K562 (cell line): ENCODE results near the gene LOXL3. TPM values are rescaled to one million over a fixed set of nuclear protein-coding genes. Genes with fewer than 3 reads are reported as not detected.

Source experiments
- BCL6 ChIP-seq: fragments of 250-450 bp; sonication (Bioruptor Pico); IDR thresholded peaks from 2 replicates; pipeline ENCODE4 v1.4.0; 2020
- BDP1 ChIP-seq: IDR thresholded peaks from 3 replicates; pipeline ENCODE4 v1.6.1; 2011; ENCODE audit not compliant: insufficient read length, insufficient read depth
- CREB3L1 ChIP-seq: fragments of 450-650 bp; IDR thresholded peaks from 2 replicates; pipeline ENCODE4 v1.6.1; 2014; ENCODE audit warnings: low read depth, mild to moderate bottlenecking, moderate library complexity, borderline replicate concordance
- GATAD2B ChIP-seq: fragments of 450-650 bp; IDR thresholded peaks from 2 replicates; pipeline ENCODE4 v1.6.1; 2017; ENCODE audit warnings: mild to moderate bottlenecking, borderline replicate concordance
- KLF10 ChIP-seq: fragments of 250-450 bp; sonication (Bioruptor Pico); IDR thresholded peaks from 2 replicates; pipeline ENCODE4 v1.6.1; 2021; ENCODE audit warnings: matching md5 sums
- NCOR1 ChIP-seq: fragments of 450-650 bp; IDR thresholded peaks from 2 replicates; pipeline ENCODE4 v1.6.1; 2016; ENCODE audit warnings: mild to moderate bottlenecking, moderate library complexity
- PCBP2 ChIP-seq: fragments of 200-400 bp; formaldehyde crosslinking; IDR thresholded peaks from 2 replicates; pipeline ENCODE4 v1.6.1; 2018; ENCODE audit warnings: low read length, low read depth, mild to moderate bottlenecking, moderate library complexity; ENCODE audit not compliant: poor library complexity, severe bottlenecking
- PML ChIP-seq: IDR thresholded peaks from 2 replicates; pipeline ENCODE4 v1.6.1; 2012; ENCODE audit warnings: low read length, inconsistent platforms
- RB1 ChIP-seq: fragments of 450-650 bp; IDR thresholded peaks from 2 replicates; pipeline ENCODE4 v1.6.1; 2017; ENCODE audit warnings: low read depth, mild to moderate bottlenecking
- SAP30 ChIP-seq: fragments of 200-600 bp; sonication (generic); IDR thresholded peaks from 2 replicates; pipeline ENCODE4 v1.6.1; 2012; ENCODE audit warnings: borderline replicate concordance, low read depth, mild to moderate bottlenecking, moderate library complexity, low read length, control low read depth, inconsistent platforms; ENCODE audit not compliant: insufficient read depth, poor library complexity, severe bottlenecking
- ZBTB12 ChIP-seq: fragments of 250-450 bp; sonication (Bioruptor Pico); IDR thresholded peaks from 2 replicates; pipeline ENCODE4 v1.4.0; 2020
- ZBTB8A ChIP-seq: fragments of 450-650 bp; IDR thresholded peaks from 2 replicates; pipeline ENCODE4 v1.6.1; 2018; ENCODE audit warnings: mild to moderate bottlenecking, moderate library complexity; ENCODE audit not compliant: partially characterized antibody
- ZKSCAN1 ChIP-seq: fragments of 150-350 bp; IDR thresholded peaks from 2 replicates; pipeline ENCODE4 v1.6.1; 2016; ENCODE audit warnings: low read depth, low read length
- ZNF140 ChIP-seq: fragments of 250-450 bp; sonication (Bioruptor Pico); IDR thresholded peaks from 2 replicates; pipeline ENCODE4 v1.8.0; 2021; ENCODE audit warnings: moderate library complexity, mild to moderate bottlenecking, inconsistent platforms
- ZNF184 ChIP-seq: sonication (generic); formaldehyde crosslinking; IDR thresholded peaks from 2 replicates; pipeline ENCODE4 v1.5.0; 2020; ENCODE audit warnings: missing genetic modification reagents
- ZNF707 ChIP-seq: fragments of 250-450 bp; sonication (Bioruptor Pico); conservative IDR thresholded peaks from 2 replicates; pipeline ENCODE4 v1.8.0; 2022; ENCODE audit warnings: inconsistent platforms, mild to moderate bottlenecking, moderate library complexity
- ZNF740 ChIP-seq, 3 experiments: fragments of 200-800 bp in 1 of 3; sonication (Bioruptor generic) in 1 of 3; sonication (generic) in 1 of 3; formaldehyde crosslinking in 1 of 3; IDR thresholded peaks; 2 replicates each; pipeline versions ENCODE4 v1.6.1 to v1.8.0; 2016 to 2022; ENCODE audit warnings: mild to moderate bottlenecking in 2 of 3, missing compliant biosample characterization in 2 of 3, missing genetic modification characterization in 2 of 3, missing genetic modification reagents in 1 of 3
- polyA plus RNA-seq, 8 experiments: library from polyadenylated mRNA; depleted of rRNA in 4 of 8; stranded (reverse) in 5 of 8; unstranded in 3 of 8; fragments of >200 nt; fragmentation: Nextera tagmentation in 2 of 8; fragmentation: Illumina TruSeq in 1 of 8; extraction: Ambion mirVana in 2 of 8; extraction: Trizol in 1 of 8; gene quantifications; 2 replicates each; pipeline versions ENCODE4 v1.2.1 to v1.2.3, GENCODE V29; 2011 to 2014; ENCODE audit warnings: inconsistent platforms in 1 of 8, missing spikeins in 1 of 8
- total RNA-seq, 7 experiments: library from RNA; depleted of rRNA in 6 of 7; stranded (reverse); fragments of >200 nt in 6 of 7; fragmentation: Illumina TruSeq in 2 of 7; extraction: Trizol in 2 of 7; gene quantifications; 2 replicates each; pipeline versions ENCODE4 v1.2.1 to v1.2.3, GENCODE V29; 2011 to 2021; ENCODE audit warnings: low replicate concordance in 1 of 7
- TF ChIP-seq, protein P1 (sequence below), 2 experiments: fragments of 450-650 bp; conservative IDR thresholded peaks; 2 replicates each; pipeline ENCODE4 v1.6.1; 2017; ENCODE audit warnings: mild to moderate bottlenecking in 2 of 2, moderate library complexity in 2 of 2
- TF ChIP-seq, protein P2 (sequence below): sonication (generic); formaldehyde crosslinking; IDR thresholded peaks from 2 replicates; pipeline ENCODE4 v1.8.1; 2023; ENCODE audit warnings: mild to moderate bottlenecking, missing genetic modification reagents

The LOXL3 gene
- total and polyA plus RNA-seq, 9 of the 15 experiments (the other 6 are each of a cell fraction or from before 2014, with no cell fraction given), result 0.22 to 0.99 (median 0.31) TPM

DNA sequence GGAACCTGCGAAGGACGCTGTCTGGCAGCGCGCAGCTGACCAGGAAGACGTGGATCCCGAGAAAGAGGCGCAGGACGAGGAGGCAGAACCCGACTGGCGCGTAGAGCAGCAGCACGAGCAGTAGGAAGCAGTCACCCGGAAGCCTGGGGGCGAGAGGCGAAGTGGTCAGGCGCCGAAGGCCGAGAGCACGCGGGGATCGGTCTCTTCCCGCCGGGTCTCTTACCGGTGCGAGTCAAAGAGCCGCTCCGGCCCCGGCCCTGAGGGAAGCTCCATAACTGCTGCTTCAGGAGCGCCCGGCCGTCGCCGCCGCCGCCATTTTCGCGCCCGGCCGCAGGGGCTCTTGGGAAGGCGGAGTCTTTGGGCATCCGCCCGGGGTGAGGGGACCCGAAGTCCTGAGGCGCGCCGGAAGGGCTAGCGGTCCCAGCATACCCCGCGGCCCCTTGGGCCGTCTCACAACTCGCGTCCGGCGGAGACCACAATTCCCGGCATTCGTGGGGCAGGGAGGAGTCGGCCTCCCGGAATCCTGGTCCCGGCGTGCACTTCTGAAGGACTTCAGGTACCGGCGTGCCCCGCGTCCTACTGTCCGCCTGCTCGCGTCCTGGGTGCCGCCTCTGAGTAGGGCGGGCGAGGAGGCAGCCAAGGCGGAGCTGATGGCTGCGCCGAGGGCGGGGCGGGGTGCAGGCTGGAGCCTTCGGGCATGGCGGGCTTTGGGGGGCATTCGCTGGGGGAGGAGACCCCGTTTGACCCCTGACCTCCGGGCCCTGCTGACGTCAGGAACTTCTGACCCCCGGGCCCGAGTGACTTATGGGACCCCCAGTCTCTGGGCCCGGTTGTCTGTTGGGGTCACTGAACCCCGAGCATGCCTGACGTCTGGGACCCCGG, 24.1 kb downstream of the LOXL3 start, which contains the start of the genes AUP1 and HTRA2 (continued):
- peak; percentile 81 for TF ChIP-seq SAP30
- TF ChIP-seq, protein P1, sequence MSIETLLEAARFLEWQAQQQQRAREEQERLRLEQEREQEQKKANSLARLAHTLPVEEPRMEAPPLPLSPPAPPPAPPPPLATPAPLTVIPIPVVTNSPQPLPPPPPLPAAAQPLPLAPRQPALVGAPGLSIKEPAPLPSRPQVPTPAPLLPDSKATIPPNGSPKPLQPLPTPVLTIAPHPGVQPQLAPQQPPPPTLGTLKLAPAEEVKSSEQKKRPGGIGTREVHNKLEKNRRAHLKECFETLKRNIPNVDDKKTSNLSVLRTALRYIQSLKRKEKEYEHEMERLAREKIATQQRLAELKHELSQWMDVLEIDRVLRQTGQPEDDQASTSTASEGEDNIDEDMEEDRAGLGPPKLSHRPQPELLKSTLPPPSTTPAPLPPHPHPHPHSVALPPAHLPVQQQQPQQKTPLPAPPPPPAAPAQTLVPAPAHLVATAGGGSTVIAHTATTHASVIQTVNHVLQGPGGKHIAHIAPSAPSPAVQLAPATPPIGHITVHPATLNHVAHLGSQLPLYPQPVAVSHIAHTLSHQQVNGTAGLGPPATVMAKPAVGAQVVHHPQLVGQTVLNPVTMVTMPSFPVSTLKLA (conservative IDR thresholded peaks at IDR 0.05), result peak; percentile 52 to 80
- no peak for TF ChIP-seq KLF10 (CRISPR knock-in tag)
- TF ChIP-seq PML, result peak; percentile 81
- TF ChIP-seq CREB3L1, result peak; percentile 81
- TF ChIP-seq ZNF707 (CRISPR knock-in tag), result no peak
- TF ChIP-seq ZNF184 (CRISPR knock-in tag), result no peak
- TF ChIP-seq ZNF140, result no peak
- TF ChIP-seq GATAD2B, result no peak
- TF ChIP-seq ZBTB12, result peak; percentile 49
- no peak for TF ChIP-seq PCBP2
- TF ChIP-seq BCL6, result no peak
- TF ChIP-seq BDP1, result no peak
- TF ChIP-seq ZNF740 (CRISPR knock-in tag; IDR thresholded peaks at IDR 0.05), result no peak
- TF ChIP-seq ZNF740 (tag; IDR thresholded peaks at IDR 0.05), result no peak
- TF ChIP-seq RB1, result peak; percentile 87
- TF ChIP-seq ZBTB8A, result no peak
- TF ChIP-seq ZKSCAN1, result peak; percentile 52; the same call in 1 of the 2 replicates
- no peak for TF ChIP-seq NCOR1
- TF ChIP-seq, protein P2, sequence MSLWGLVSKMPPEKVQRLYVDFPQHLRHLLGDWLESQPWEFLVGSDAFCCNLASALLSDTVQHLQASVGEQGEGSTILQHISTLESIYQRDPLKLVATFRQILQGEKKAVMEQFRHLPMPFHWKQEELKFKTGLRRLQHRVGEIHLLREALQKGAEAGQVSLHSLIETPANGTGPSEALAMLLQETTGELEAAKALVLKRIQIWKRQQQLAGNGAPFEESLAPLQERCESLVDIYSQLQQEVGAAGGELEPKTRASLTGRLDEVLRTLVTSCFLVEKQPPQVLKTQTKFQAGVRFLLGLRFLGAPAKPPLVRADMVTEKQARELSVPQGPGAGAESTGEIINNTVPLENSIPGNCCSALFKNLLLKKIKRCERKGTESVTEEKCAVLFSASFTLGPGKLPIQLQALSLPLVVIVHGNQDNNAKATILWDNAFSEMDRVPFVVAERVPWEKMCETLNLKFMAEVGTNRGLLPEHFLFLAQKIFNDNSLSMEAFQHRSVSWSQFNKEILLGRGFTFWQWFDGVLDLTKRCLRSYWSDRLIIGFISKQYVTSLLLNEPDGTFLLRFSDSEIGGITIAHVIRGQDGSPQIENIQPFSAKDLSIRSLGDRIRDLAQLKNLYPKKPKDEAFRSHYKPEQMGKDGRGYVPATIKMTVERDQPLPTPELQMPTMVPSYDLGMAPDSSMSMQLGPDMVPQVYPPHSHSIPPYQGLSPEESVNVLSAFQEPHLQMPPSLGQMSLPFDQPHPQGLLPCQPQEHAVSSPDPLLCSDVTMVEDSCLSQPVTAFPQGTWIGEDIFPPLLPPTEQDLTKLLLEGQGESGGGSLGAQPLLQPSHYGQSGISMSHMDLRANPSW (CRISPR knock-in tag), result no peak
